Left kidney (tissue), 2 donors: ENCODE data around the gene RPS15A. TPM values are rescaled to one million over a fixed set of nuclear protein-coding genes. Genes with fewer than 3 reads are reported as not detected.
"Not testable (repeated sequence)": the region's sequence is repeated elsewhere in the genome, so short reads cannot be mapped to it uniquely, and the experiment has no call there.

Experiments
- DNase-seq: peaks from one replicate; pipeline ENCODE4 v3.0.0-alpha.2; 2013
- polyA plus RNA-seq: library from polyadenylated mRNA; unstranded; fragments of 120-200 nt; gene quantifications from one replicate; pipeline ENCODE4 v1.2.1, GENCODE V29; 2013; ENCODE audit not compliant: insufficient read length

The RPS15A gene
- polyA plus RNA-seq, 1 donor = 2,057 TPM

GRCh38 chr16:18801145-18801972 lies 11.2 kb upstream of the RPS15A start, which contains the start of gene ARL6IP1:
ARL6IP1 (minus strand) TSS chr16:18801549; CDS start chr16:18801466, 83 bp downstream.
- peak; percentile 99 for DNase-seq

DNA sequence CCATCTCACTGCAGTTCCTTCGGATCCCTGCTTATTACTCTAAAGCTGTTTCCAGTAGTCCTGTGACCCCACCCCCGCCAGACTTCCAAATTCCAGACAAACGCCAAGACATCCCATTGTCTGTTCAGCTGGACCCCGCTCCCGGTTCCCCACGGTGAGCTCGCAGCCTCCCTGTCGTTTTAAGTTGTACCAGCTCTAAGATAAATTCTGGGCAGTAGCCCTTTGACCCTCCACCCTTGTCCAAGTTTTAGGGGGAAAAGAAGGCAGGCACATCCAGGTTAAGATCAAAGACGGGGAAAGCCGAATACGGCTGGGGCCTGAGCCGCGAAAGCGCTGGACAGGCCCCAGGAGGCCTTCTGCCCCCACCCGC lies 10.6 kb upstream of the RPS15A start:
- DNase-seq = peak; percentile 18

DNA sequence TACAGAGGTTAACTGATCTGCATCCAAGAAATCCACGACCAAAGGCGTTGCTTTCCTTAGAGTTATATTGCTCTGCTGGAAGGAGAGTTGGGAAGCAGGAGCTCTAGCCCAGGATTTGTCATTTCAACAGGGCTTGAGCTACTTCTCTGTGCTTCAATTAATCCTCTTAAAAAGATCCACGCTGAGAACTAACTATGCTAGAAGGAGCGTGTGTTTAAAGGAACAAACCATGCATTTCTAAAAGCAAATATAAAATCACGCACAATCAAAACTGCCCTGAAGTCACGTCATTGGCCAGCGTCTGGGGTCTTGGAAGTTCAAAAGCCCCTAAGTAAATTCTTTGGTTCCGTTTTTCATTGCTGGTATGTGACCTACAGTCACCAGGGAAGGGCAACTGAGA lies 10.2 kb upstream of the RPS15A start:
- DNase-seq = no peak

DNA sequence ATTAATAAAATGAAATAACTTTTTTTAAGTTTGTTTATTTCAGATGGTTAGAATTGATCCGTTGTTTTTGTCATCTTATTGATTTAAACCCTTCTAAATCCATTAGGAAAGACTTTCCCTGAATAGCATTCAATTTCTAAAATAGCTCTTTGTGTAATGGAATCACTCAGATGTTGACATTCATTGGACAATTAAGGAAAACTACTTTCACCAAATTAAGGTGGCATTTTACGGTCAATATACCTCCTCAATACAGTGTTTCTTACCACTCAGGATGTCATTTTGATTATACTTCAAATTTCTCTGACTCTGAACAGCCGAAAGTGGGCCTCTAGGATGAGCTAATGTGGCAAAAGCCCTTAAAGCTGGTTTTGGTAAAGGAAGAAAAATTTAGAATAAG lies 9.4 kb upstream of the RPS15A start:
- no peak for DNase-seq

- DNase-seq = no peak
Observed at GRCh38 chr16:18797746-18798145, 7.6 kb upstream of the RPS15A start.

DNA sequence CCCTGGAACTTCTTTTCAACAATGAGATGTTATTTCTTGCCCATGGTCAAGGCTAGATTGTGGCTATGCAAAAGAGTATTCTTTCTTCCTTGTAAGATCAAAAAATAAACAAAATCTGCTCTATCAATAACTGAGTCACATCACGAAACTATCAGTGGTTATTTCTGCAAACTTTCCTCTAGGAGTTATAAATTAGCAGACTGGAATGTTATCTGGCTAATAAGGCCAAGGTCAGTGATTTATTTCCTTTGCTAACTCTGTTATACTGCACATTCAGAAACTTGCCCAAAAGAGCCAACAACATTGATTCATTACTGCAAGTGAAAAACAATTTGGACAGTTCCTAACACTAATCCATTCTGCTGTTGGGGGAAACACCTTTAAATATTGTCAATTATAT lies 6.2 kb upstream of the RPS15A start:
- no peak for DNase-seq

DNA sequence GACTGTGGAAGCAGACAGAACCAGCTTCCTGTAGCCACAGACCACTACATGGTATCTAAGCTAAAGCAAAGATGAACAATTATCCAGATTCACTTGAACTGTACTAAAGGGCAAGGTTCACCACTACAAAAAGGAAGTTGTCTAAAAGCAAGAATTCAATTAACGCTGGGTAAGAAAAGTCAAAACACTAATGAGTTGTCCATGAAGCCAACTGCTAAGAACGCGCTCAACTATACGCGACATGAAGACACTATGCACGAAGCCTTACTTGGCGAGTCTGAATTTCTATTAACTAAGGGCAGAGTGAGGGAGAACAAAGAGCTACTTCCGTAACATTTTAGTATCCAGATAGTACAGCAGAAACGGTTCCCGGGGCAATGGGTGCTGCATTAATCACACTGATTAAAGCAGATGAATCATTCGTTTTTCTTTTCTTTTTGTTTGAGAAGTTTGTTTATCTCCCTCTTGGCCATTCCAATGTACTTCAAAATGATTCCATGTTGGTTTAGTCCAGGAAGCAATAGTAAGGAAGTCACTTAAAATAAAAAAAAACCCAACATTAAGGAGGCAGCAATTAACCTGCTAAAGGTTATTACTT lies 2.8 kb upstream of the RPS15A start:
- DNase-seq = no peak

GRCh38 chr16:18789515-18789849 lies 652 bp downstream of the RPS15A start:
- no peak for DNase-seq

DNA sequence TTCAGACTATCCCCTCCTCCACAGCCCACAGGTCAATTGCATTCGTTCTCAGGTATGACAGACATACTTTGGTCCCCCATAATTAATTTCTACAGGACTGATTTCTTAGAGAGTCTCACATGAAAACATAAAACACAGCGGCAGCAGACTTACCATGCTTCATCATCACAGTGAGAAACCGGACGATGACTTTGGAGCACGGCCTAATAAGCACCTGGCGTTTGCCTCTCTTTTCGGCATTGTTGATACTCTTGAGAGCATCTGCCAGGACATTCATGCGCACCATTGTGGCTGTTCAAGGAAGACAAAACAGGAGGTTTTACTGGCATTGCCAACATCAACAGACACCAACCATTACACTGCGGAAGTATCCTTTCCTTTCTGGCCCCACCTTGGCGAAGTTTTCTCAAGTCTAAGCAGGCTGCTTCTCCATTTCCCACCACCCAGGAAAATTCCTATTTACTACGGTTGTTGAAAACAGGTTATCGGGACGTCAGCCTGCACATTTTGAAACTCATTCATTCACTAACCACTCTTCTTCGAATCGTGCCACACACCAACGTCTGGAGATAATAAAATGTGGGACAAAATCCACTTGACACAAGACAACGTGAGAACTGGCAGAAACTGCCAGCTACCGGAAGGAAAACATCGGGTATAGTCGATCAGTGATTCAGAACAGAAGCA lies 1.2 kb downstream of the RPS15A start:
- DNase-seq = no peak

DNA sequence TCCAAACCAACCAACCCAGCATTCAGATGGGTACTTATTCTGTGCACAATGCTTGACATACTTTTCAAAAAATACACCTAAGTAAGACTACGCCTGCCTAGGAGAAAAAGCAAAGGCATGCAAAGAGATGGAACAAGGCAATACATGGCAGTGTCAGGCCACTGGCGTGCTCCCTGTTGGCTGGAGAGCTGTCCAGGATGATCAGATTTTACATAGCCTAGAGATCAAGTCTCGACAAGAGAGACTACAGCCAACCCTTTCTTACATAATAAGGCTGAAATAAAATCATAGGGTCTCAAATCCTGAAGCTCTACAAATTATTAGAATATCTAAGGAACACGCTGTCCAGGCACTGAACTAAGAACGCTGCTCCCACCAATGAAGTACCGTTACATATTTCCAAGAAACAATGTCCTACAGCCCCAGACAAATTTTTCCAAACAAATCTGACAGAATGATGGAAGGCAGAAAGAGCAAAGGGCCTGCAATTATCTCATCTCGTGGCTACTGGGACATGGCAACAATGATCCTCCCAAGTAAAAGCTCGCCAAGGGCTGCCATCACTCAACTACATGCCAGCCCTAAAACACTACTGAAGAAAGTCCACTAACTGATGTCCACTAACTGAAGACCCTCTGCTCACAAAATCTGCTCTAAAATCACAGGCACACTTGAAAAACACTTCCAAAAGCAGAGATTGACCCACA lies 5.1 kb downstream of the RPS15A start:
- no peak for DNase-seq

- DNase-seq = no peak
Observed at GRCh38 chr16:18783430-18784341, 6.4 kb downstream of the RPS15A start.

GRCh38 chr16:18782697-18783429 lies 7.3 kb downstream of the RPS15A start:
- no peak for DNase-seq

DNA sequence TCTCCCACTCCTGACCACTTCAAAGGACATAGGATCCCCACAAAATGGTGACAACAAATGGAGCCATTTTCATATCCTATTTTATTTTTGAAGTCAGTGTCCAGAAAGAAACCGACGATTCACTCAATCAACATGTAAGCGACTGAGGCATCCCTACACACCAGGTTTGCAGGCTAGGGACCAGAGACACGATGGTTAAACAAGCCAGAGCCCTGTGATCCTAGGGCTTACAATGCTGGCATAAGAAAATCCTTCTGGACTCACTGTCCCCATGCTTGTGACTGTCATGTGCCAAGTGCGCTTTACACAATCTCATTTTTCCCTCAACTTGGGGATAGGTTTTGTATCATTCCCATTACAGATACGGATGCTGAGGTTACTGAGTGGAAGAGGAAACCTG lies 8.9 kb downstream of the RPS15A start:
- DNase-seq = not testable (repeated sequence)

GRCh38 chr16:18780460-18781026 lies 9.6 kb downstream of the RPS15A start:
- DNase-seq = not testable (repeated sequence)

GRCh38 chr16:18777664-18778063 lies 12.5 kb downstream of the RPS15A start:
- DNase-seq = not testable (repeated sequence)

DNA sequence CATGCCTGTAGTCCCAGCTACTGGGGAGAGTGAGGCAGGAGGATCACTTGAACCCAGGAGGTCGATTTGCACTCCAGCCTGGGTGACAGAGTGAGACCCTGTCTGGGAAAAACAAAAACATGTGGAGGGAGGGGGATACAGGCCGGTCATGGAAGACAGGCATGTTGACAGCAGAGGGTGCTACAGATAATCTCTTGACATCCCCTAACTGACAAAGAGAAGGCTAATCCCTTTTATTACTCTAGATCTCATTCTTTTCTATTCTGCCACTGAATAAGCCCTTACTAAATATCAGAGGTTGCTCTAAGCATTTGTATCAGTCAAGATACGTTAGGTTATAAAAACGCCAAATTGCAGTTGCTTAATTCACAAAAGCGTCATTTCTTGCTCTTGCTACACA lies 13.8 kb downstream of the RPS15A start:
- DNase-seq = not testable (repeated sequence)

GRCh38 chr16:18774651-18775050 lies 15.5 kb downstream of the RPS15A start:
- DNase-seq = not testable (repeated sequence)

GRCh38 chr16:18772171-18772570 lies 18.0 kb downstream of the RPS15A start:
- DNase-seq = not testable (repeated sequence)

DNA sequence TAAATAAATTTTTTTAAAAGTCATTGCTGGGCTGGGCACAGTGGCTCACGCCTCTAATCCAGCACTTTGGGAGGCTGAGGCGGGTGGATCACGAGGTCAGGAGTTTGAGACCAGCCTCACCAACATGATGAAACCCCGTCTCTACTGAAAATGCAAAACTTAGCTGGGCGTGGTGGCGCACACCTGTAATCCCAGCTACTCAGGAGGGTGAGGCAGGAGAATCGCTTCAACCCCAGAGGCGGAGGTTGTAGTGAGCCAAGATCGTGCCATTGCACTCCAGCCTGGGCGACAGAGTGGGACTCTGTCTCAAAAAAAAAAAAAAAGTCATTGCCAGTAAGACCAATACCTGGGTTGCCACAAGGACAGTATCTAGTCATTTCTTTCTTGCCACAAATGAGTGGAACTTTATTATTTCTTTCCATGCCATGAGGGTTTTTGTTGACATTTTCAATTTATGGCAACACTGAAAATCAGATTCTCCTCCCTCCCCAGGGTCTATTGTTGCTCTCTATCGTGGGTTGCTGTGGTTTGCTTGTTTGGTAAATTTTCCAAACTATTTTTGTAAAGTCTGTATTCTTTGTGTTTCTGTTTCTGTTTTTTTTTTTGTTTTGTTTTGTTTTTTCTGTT lies 19.7 kb downstream of the RPS15A start:
- DNase-seq = not testable (repeated sequence)

GRCh38 chr16:18767217-18767616 lies 22.9 kb downstream of the RPS15A start:
- not testable (repeated sequence) for DNase-seq
